Muscle of back (tissue), 10 donors: ENCODE measurements around the gene OPN1LW. TPM values are rescaled to one million over a fixed set of nuclear protein-coding genes. Genes with fewer than 3 reads are reported as not detected.

Experiments used
- polyA plus RNA-seq, 10 donors: library from polyadenylated mRNA; unstranded; fragments of 120-200 nt; gene quantifications; one replicate each; pipeline ENCODE4 v1.2.1, GENCODE V29; 2013; ENCODE audit not compliant: insufficient read length in 10 of 10

Gene OPN1LW
- polyA plus RNA-seq, 10 donors: not detected

Other genes starting within 250 kb of the OPN1LW start
- 1 to 10 TPM in 3 of 10 donors, under 1 TPM in 7; 0.48 to 1.2 (median 0.76) TPM for gene AVPR2, start 239.6 kb upstream of the OPN1LW start, polyA plus RNA-seq
- gene ARHGAP4, start 218.0 kb upstream of the OPN1LW start, polyA plus RNA-seq: 10 to 100 TPM; 14.7 to 28.5 (median 19.5) TPM
- gene NAA10, start 209.2 kb upstream of the OPN1LW start, polyA plus RNA-seq: 10 to 100 TPM; 58.4 to 69.5 (median 61.9) TPM
- gene RENBP, start 199.6 kb upstream of the OPN1LW start, polyA plus RNA-seq: 1 to 10 TPM; 1.9 to 6.5 (median 3.0) TPM
- gene HCFC1, start 172.4 kb upstream of the OPN1LW start, polyA plus RNA-seq: 10 to 100 TPM; 24.8 to 41.3 (median 32.2) TPM
- 1 to 10 TPM; 2.6 to 7.9 (median 5.4) TPM for gene TMEM187, start 171.5 kb upstream of the OPN1LW start, polyA plus RNA-seq
- 10 to 100 TPM; 32.5 to 61.0 (median 46.7) TPM for gene IRAK1, start 124.3 kb upstream of the OPN1LW start, polyA plus RNA-seq
- gene MECP2, start 46.5 kb upstream of the OPN1LW start, polyA plus RNA-seq: 10 to 100 TPM; 16.0 to 26.0 (median 19.9) TPM
- gene OPN1MW, start 38.4 kb downstream of the OPN1LW start, polyA plus RNA-seq: not detected
- gene OPN1MW2, start 75.5 kb downstream of the OPN1LW start, polyA plus RNA-seq: not detected
- not detected for gene OPN1MW3, start 113.3 kb downstream of the OPN1LW start, polyA plus RNA-seq
- not detected for gene TEX28, start 150.9 kb downstream of the OPN1LW start, polyA plus RNA-seq
- gene TKTL1, start 151.6 kb downstream of the OPN1LW start, polyA plus RNA-seq: under 1 TPM in 8 of 10 donors, not detected in 2; 0.08 to 0.72 (median 0.27) TPM
- gene FLNA, start 230.4 kb downstream of the OPN1LW start, polyA plus RNA-seq: 100 to 1,000 TPM; 198 to 402 (median 274) TPM
- gene EMD, start 235.1 kb downstream of the OPN1LW start, polyA plus RNA-seq: 10 to 100 TPM; 39.6 to 54.1 (median 46.9) TPM